OCI-LY3 (cell line): ENCODE measurements around the gene C1QTNF5.

Source experiments
- H2AFZ ChIP-seq: fragments of 200-600, 300-600 bp; shearing (Covaris generic); 2 replicates; pipeline ENCODE4 v1.6.0; 2014; ENCODE audit warnings: antibody characterized with exemption, low read depth, low read length
- H3K27ac ChIP-seq: fragments of 200-600, 300-600 bp; sonication (generic); 2 replicates; pipeline ENCODE4 v1.5.1; 2014; ENCODE audit warnings: mild to moderate bottlenecking, low read length, moderate library complexity, mixed read lengths
- H3K27me3 ChIP-seq: fragments of 200-600, 300-600 bp; sonication (generic); 2 replicates; pipeline ENCODE4 v1.6.1; 2014; ENCODE audit warnings: low read depth, low read length, mixed read lengths
- H3K36me3 ChIP-seq: fragments of 200-600, 300-600 bp; sonication (generic); replicated peaks from 2 replicates; pipeline ENCODE3; 2014; ENCODE audit warnings: low read depth, low read length, mixed read lengths
- H3K4me1 ChIP-seq: fragments of 300-600, 200-600 bp; sonication (generic); 2 replicates; pipeline ENCODE4 v1.6.1; 2014; ENCODE audit warnings: low read length, mixed read lengths
- H3K4me2 ChIP-seq: fragments of 200-600, 300-600 bp; sonication (generic); 2 replicates; pipeline ENCODE4 v1.6.1; 2014; ENCODE audit warnings: low read length, mixed read lengths
- H3K4me3 ChIP-seq: fragments of 300-600, 200-600 bp; sonication (generic); 2 replicates; pipeline ENCODE4 v1.5.1; 2014; ENCODE audit warnings: antibody characterized with exemption, mild to moderate bottlenecking, low read length, moderate library complexity
- H3K79me2 ChIP-seq: fragments of 300-600, 200-600 bp; shearing (Covaris generic); 2 replicates; pipeline ENCODE4 v1.6.1; 2014; ENCODE audit warnings: mild to moderate bottlenecking, low read length, mixed read lengths
- H3K9ac ChIP-seq: fragments of 300-600, 200-600 bp; shearing (Covaris generic); 2 replicates; pipeline ENCODE4 v1.6.0; 2014; ENCODE audit warnings: mild to moderate bottlenecking, low read length, moderate library complexity
- H3K9me3 ChIP-seq: fragments of 200-600, 300-600 bp; shearing (Covaris generic); 2 replicates; pipeline ENCODE4 v1.6.1; 2014; ENCODE audit warnings: low read length, mixed read lengths; ENCODE audit not compliant: insufficient read depth
- H4K20me1 ChIP-seq: fragments of 200-600, 300-600 bp; sonication (generic); 2 replicates; pipeline ENCODE4 v1.6.1; 2016; ENCODE audit warnings: low read length, mixed read lengths; ENCODE audit not compliant: insufficient read depth
- EZH2phosphoT487 ChIP-seq: fragments of 200-600 bp; shearing (Covaris generic); IDR thresholded peaks from 2 replicates; pipeline ENCODE4 v1.6.1; 2018; ENCODE audit warnings: antibody characterized with exemption, mixed run types, low read depth
- TF ChIP-seq, protein P1 (sequence below): fragments of 200-600, 300-600 bp; sonication (generic); IDR thresholded peaks from 2 replicates; pipeline ENCODE4 v1.5.1; 2014; ENCODE audit warnings: antibody characterized with exemption, low read length, low read depth

C1QTNF5 gene

DNA sequence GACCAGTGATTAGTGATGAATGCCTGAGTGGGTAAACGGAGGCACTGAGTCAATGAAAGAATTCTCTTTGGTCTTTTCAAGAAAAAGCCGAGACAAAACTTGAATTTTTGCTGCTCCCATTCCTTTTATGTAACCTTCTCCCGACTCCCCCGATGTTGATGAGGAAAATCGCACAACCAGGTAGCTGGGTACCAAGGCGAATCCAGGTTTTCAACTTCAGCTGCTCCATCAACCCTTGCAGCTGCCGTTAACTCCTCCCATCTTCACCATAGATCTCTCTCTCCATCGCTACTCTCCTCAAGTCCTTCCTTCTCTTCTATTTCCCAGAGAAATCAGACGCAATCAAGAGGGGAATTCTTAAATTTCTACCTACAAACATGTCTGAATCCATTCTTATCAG lies 41.4 kb upstream of the C1QTNF5 start:
- Histone ChIP-seq H3K4me1 (peaks cover 10% of the 10 kb centered on the region; the same call in 1 of the 2 replicates), H2AFZ (peak overlapping the region; percentile 60; the same call in 1 of the 2 replicates), H3K27me3 (0 out of 2 replicates have a peak, but pooled peaks cover 6% of the 10 kb centered on the region), H3K9me3 (no peaks in the 10 kb centered on the region), H3K79me2 (no peaks in the 10 kb centered on the region), H3K4me3 (peak overlapping the region; percentile 82), H3K27ac (no peak overlapping the region), H3K9ac (peak overlapping the region; percentile 33; the same call in 1 of the 2 replicates), H3K36me3 (no peaks in the 10 kb centered on the region), H3K4me2 (peak overlapping the region; percentile 88), H4K20me1 (no peaks in the 10 kb centered on the region)
- TF ChIP-seq, protein P1, sequence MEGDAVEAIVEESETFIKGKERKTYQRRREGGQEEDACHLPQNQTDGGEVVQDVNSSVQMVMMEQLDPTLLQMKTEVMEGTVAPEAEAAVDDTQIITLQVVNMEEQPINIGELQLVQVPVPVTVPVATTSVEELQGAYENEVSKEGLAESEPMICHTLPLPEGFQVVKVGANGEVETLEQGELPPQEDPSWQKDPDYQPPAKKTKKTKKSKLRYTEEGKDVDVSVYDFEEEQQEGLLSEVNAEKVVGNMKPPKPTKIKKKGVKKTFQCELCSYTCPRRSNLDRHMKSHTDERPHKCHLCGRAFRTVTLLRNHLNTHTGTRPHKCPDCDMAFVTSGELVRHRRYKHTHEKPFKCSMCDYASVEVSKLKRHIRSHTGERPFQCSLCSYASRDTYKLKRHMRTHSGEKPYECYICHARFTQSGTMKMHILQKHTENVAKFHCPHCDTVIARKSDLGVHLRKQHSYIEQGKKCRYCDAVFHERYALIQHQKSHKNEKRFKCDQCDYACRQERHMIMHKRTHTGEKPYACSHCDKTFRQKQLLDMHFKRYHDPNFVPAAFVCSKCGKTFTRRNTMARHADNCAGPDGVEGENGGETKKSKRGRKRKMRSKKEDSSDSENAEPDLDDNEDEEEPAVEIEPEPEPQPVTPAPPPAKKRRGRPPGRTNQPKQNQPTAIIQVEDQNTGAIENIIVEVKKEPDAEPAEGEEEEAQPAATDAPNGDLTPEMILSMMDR = no peak
- no peak for TF ChIP-seq EZH2phosphoT487

GRCh38 chr11:119381181-119381988 lies 40.7 kb upstream of the C1QTNF5 start, which contains the start of gene USP2:
USP2 (minus strand) TSS chr11:119381690; CDS start chr11:119373480, 8,210 bp downstream.
- Histone ChIP-seq H3K9ac (peak within 1 kb of the TSS; percentile 68), H2AFZ (peak within 1 kb of the TSS; percentile 60)
- no peak for TF ChIP-seq EZH2phosphoT487
- TF ChIP-seq, protein P1 = peak; percentile 76

GRCh38 chr11:119380827-119381180 lies 40.1 kb upstream of the C1QTNF5 start:
- Histone ChIP-seq H3K27me3 (0 out of 2 replicates have a peak, but pooled peaks cover 6% of the 10 kb centered on the region), H3K27ac (no peak overlapping the region), H3K4me2 (peak overlapping the region; percentile 88), H3K79me2 (no peaks in the 10 kb centered on the region), H3K9me3 (no peaks in the 10 kb centered on the region), H3K4me3 (peak overlapping the region; percentile 82), H3K4me1 (peaks cover 10% of the 10 kb centered on the region; the same call in 1 of the 2 replicates), H3K36me3 (no peaks in the 10 kb centered on the region), H4K20me1 (no peaks in the 10 kb centered on the region), H2AFZ (peak overlapping the region; percentile 48), H3K9ac (peak overlapping the region; percentile 68)
- TF ChIP-seq EZH2phosphoT487 = no peak
- TF ChIP-seq, protein P1 = no peak

More at GRCh38 chr11:119381181-119381988, 40.7 kb upstream of the C1QTNF5 start, which contains the start of gene USP2:
- Histone ChIP-seq H3K79me2 (no peaks in the 10 kb centered on the region), H3K9me3 (no peaks in the 10 kb centered on the region), H4K20me1 (no peaks in the 10 kb centered on the region), H3K4me3 (peak within 1 kb of the TSS; percentile 82), H3K4me1 (peaks cover 10% of the 10 kb centered on the region; the same call in 1 of the 2 replicates), H3K27me3 (0 out of 2 replicates have a peak, but pooled peaks cover 6% of the 10 kb centered on the region), H3K4me2 (peak within 1 kb of the TSS; percentile 88), H3K36me3 (no peaks in the 10 kb centered on the region), H3K27ac (no peak within 1 kb of the TSS)

DNA sequence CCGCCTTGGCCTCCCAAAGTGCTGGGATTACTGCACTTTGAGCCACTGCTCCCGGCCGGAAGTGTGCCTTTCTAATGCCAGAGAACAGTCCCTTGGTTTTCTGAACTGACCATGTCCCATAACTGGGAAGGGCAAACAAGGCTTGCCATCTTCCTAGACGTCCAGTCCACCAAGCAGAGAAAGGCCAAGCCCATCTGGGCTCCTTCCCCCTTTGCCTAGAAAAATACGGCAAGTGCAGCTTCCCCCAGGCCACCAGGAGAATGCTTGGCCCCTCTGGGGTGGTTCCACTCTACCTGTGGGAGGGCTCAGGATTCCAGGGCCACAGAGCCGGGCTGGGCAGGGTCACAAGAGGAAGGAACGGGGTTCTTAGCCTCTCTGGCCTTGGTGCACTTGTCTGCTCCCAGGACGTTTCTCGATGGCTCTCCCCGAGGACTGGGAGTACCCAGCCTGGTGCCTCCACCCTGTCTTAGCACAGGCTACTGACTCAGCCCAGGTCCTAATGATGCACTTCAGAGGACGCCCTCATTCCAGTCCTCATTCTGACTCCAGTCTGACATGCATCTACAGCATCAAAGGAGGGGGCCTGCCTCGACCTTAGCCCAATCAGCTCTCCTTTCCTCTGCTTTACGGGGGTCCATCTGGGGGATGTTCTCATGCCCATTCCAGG lies 39.6 kb upstream of the C1QTNF5 start:
- H3K4me3 ChIP-seq = peak overlapping the region; percentile 82

More for the DNA sequence above, 39.6 kb upstream of the C1QTNF5 start:
- Histone ChIP-seq H4K20me1 (no peaks in the 10 kb centered on the region), H3K27ac (no peak overlapping the region), H2AFZ (no peak overlapping the region; the same call in 1 of the 2 replicates), H3K36me3 (no peaks in the 10 kb centered on the region), H3K9ac (no peak overlapping the region), H3K4me2 (peak overlapping the region; percentile 88), H3K9me3 (no peaks in the 10 kb centered on the region), H3K4me1 (peaks cover 10% of the 10 kb centered on the region; the same call in 1 of the 2 replicates), H3K27me3 (0 out of 2 replicates have a peak, but pooled peaks cover 6% of the 10 kb centered on the region), H3K79me2 (no peaks in the 10 kb centered on the region)
- TF ChIP-seq, protein P1 = no peak
- TF ChIP-seq EZH2phosphoT487 = no peak
